GM19239 (cell line): ENCODE measurements around the gene TIMM44.
"Not testable (repeated sequence)": the region's sequence is repeated elsewhere in the genome, so short reads cannot be mapped to it uniquely, and the experiment has no call there.

Experiments used
- DNase-seq: peaks from one replicate; pipeline ENCODE4 v3.0.0; 2011; ENCODE audit warnings: low spot score; ENCODE audit not compliant: insufficient read length
- FAIRE-seq: peaks from 2 replicates; lab custom pipeline; 2011; peaks lifted over from hg19 to GRCh38; lab: Jason Lieb, UNC

Gene TIMM44

DNA sequence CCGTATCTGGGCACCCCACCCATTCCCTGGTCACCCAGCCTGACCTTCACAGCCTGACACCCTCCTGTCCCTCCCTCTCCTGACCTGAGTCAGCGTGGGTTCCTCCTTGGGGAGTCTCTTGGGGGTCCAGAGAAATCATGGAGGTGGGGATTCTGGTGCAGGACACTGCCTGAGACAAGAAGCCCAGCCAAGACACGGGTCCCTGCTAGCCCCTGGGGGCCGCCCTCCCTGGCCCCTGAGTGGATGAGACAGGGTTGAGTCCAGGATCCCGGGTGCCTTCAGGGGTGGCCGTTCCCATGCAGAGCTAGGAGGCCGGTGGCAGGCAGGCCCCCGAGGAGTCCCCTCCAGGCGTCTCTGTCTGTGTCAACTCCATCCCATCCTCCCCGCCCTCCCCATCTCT, 38.2 kb downstream of the TIMM44 start:
- DNase-seq: no peak
- FAIRE-seq: no peak

GRCh38 chr19:7904074-7905020, 39.1 kb downstream of the TIMM44 start:
- FAIRE-seq (no peak), DNase-seq (peak; percentile 64)

DNA sequence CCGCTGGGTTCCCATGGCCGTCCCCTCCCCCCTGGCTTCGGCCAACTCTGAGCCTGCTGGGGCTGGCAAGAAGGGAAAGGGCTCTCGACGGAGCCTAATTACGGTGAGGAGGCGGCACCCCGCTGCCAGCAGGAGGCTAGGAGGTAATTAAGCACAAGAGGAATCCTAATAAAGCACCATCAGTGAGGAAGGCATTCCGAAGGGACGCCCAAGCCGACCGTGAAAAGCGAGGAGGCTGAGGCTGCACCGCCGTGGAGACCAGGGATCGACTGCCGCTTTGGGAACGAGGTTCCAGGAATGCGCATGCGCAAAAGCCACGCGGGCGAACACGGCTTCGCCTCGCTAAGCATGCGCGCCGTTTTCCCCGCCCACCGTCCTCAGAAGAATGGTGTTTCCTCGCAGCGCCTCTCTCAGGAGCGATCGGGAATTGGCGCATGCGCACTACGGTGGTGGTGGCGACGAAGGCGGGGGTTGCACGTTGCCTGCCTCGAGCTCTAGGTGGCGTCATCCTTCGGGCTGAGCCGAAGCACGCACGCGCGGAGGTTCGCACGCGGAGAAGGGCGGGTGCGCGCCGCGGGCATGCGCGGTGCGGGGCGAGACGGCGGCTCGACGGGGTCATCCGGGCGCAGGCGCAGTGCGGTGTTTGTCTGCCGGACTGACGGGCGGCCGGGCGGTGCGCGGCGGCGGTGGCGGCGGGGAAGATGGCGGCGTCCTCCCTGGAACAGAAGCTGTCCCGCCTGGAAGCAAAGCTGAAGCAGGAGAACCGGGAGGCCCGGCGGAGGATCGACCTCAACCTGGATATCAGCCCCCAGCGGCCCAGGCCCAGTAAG, 40.0 kb downstream of the TIMM44 start, which contains the start of gene MAP2K7:
MAP2K7 (plus strand) TSS at position 634 of the 830 bp plus-strand sequence; CDS start at position 702, 68 bp downstream.
- DNase-seq: peak; percentile 98
- FAIRE-seq: peak; percentile 100

DNA sequence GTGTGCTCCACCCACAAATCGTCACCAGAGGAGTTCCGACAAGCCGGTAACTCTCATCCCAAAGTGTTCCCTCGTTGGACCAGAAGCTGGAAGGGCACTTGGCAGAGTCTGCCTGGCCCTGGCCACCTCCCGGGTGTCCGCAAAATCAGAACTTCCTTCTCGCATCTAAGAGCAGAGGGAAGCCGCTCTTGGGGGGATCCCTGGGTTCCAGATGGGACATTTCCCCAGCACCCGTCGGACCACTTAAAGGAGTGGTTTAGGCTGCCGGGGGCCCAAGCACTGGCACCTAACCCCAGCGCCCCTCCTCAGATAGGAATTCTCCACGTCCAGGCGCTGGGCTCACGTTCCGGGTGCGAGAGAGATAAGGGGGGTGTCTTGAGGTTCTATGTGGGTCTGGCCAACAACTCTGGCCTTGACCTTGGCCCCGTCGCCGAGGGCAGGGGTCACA, 40.6 kb downstream of the TIMM44 start:
- no peak for DNase-seq
- no peak for FAIRE-seq

DNA sequence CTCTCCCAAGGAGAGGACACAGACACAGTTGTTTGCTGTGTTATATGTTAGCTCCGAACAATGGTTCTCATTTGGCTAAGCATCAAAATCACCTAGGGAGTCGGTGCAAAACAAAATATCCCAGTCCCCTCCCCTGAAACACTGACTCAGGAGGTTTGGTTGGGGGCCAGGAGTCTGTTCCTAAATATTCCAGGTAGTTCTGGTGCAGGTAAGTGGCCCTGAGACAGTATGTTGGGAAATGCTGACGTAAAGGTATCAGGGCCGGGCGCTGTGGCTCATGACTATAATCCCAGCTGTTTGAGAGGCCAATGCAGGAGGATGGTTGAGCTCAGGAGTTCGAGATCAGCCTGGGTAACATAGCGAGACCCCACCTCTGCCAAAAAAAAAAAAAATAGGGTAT, 42.1 kb downstream of the TIMM44 start:
- FAIRE-seq: no peak

GRCh38 chr19:7900931-7901330, 42.5 kb downstream of the TIMM44 start:
- FAIRE-seq: no peak

More for the DNA sequence above, 42.1 kb downstream of the TIMM44 start:
- no peak for DNase-seq

DNA sequence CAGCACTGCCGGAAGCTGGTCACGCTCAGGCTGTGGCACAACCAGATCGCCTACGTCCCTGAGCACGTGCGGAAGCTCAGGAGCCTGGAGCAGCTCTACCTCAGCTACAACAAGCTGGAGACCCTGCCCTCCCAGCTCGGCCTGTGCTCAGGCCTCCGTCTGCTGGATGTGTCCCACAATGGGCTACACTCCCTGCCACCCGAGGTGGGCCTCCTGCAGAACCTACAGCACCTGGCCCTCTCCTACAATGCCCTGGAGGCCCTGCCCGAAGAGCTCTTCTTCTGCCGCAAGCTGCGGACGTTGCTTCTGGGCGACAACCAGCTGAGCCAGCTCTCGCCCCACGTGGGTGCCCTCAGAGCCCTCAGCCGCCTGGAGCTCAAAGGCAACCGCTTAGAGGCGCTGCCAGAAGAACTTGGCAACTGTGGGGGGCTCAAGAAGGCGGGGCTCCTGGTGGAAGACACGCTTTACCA, 43.0 kb downstream of the TIMM44 start:
- no peak for DNase-seq
- no peak for FAIRE-seq

More at GRCh38 chr19:7900931-7901330, 42.5 kb downstream of the TIMM44 start:
- DNase-seq: no peak

DNA sequence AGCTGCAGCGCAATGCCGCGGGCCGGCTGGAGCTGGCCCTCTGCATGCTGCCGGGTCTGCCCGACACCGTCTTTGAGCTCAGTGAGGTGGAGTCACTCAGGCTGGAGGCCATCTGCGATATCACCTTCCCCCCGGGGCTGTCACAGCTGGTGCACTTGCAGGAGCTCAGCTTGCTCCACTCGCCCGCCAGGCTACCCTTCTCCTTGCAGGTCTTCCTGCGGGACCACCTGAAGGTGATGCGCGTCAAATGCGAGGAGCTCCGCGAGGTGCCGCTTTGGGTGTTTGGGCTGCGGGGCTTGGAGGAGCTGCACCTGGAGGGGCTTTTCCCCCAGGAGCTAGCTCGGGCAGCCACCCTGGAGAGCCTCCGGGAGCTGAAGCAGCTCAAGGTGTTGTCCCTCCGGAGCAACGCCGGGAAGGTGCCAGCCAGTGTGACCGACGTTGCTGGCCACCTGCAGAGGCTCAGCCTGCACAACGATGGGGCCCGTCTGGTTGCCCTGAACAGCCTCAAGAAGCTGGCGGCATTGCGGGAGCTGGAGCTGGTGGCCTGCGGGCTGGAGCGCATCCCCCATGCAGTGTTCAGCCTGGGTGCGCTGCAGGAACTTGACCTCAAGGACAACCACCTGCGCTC, 43.6 kb downstream of the TIMM44 start:
- DNase-seq (no peak), FAIRE-seq (no peak)

GRCh38 chr19:7898967-7899366, 44.5 kb downstream of the TIMM44 start:
- no peak for FAIRE-seq

DNA sequence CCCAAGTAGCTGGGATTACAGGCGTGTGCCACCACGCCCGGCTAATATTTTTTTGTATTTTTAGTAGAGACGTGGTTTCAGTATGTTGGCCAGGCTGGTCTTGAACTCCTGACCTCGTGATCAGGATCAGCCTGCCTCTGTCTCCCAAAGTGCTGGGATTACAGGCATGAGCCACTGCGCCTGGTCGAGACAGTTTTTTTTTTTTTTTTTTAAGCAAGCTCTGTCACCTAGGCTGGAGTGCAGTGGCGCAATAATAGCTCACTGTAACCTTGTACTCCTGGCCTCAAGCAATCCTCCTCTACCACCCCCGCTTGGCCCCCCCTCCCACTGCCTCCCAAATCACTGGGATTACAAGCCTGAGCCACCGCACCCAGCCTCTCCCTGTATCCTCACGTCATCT, 46.2 kb downstream of the TIMM44 start:
- no peak for DNase-seq
- FAIRE-seq: no peak

More at GRCh38 chr19:7898967-7899366, 44.5 kb downstream of the TIMM44 start:
- DNase-seq: no peak

DNA sequence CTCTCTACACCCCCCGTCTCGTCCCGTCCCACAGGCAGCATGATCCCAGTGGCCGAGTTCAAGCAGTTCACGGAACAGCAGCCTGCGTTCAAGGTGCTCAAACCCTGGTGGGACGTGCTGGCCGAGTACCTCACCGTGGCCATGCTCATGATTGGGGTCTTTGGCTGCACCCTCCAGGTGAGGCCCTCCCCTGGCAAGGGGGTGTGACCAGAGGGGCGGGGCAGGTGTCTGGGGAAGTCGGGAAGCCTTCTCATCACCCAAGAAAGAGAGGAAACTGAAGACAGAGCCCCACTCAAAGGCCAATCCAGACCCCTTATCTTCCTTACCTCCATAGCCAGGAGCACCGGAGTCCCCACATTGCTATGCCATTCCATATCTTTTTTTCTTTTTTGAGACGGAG, 47.9 kb downstream of the TIMM44 start:
- FAIRE-seq (no peak), DNase-seq (no peak)

- FAIRE-seq (no peak), DNase-seq (no peak)
Measured at GRCh38 chr19:7894612-7895309, 48.7 kb downstream of the TIMM44 start.

DNA sequence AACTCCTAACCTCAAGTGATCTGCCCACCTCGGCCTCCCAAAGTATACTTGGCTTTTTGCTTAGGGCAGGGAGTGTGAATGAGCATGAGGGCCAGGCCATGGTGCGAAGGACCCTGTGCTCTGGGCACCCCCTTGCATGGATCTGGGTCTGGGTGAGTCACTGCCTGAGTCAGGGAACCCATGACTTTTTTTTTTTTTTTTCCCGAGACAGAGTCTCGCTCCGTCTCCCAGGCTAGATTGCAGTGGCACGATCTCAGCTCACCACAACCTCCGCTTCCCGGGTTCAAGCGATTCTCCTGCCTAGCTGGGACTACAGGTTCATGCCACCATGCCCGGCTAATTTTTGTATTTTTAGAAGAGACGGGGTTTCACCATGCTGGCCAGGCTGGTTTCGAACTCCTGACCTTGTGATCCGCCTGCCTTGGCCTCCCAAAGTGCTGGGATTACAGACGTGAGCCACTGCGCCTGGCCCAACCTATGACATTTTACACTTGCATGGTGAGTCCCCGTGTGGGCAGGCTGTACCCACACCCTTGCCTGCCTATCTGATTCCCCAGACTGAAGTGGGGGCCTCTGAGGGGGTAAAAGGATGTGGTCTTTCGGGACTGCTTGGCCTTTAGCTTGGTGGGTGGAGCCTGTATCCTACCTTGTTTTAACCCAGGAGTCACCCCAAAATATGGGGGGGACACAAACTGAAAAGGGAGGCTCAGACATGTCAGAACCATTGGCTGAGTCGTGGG, 49.9 kb downstream of the TIMM44 start:
- FAIRE-seq, DNase-seq: not testable (repeated sequence)

GRCh38 chr19:7888826-7889217, 54.6 kb downstream of the TIMM44 start:
- FAIRE-seq (no peak), DNase-seq (no peak)

DNA sequence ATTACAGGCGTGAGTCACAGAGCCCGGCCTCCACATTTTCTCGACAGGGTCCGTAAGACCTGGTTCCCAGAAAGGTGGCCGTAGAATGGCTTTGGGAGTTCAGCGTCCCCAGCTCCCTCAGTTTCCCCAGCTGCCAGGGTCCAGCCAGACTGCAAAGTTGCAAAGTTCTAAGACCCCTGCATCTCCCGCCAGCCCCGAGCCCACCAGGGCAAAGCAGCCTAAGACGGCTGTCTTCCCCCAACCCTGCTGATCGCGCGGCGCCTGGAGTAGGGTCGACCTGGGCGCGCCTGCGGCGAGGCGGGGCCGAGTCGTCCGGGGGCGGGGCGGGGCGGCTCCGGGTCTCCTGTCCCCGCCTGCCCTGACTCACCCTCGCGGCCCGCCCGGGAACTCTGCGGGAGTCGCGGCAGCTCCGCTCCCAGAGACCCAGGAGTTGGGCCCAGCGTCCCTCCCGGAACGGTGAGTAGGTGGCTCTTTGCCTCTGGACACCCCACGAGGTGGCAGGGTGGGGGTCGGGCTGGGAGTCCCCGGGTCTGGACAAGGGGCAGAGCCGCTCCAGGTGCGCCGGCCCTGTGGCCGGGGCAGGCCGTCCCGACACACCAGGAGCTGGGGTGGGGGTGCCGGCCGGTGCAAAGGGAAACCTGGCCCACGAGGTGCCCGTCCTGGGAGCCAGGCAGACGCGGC, 55.2 kb downstream of the TIMM44 start, which contains the start of gene LRRC8E:
LRRC8E (plus strand) TSS at position 366 of the 681 bp plus-strand sequence. CDS start 7,094 bp downstream, outside the sequence.
- FAIRE-seq: no peak

DNA sequence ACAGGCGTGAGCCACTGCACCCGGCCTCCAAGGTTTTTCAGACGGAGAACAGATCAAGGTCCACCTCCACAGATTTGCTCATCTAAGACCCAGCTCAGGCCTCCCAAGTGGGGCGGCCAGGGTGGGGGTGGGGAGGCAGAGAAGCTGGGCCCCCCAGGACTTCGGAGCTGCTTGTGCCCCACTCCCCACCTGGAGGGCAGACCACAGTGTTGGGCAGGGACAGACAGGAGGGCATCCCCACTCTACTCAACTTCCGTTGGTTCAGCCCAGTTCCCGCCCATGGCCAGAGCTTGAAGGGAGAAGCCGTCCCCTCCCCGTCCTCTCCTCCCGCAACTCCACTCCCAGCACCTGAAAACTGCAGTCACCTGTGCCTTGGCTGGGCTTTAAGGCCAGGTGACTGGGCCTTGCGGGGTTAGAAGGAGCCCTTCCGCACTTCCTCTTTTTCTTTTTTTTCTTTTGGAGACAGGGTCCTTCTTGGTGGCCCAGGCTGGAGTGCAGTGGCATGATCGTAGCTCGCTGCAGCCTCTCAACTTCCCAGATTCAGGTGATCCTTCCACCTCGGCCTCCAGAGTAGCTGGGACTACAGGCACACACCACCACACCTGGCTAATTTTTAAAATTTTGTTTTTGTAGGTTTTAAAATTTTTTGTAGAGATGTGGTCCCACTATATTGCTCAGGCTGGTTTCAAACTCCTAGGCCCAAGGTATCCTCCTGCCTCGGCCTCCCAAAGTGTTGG, 55.9 kb downstream of the TIMM44 start:
- DNase-seq: no peak
- FAIRE-seq: no peak

More for the DNA sequence above, 55.2 kb downstream of the TIMM44 start, which contains the start of gene LRRC8E:
- no peak for DNase-seq

DNA sequence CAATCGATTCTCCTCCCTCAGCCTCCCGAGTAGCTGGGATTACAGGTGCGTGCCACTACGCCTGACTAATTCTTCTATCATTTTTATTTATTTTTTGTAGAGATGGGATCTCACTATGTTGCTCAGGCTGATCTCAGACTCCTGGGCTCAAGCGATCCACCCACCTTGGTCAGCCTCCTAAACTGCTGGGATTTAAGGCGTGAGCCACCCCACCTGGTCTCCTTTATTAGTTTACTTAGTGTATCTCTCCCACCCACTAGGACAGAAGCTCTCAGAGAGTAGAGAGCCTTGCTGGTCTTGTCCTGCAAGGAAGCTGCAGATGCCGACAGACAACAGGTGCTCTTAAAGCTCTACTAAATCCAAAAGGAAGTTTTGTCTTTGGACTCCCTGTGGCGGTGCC, 57.6 kb downstream of the TIMM44 start:
- no peak for DNase-seq
- FAIRE-seq: no peak
